22Rv1 (cell line): ENCODE results near the gene ARMCX2.

Source experiments
- H3K27ac ChIP-seq: fragments of 450-650 bp; 2 replicates; pipeline ENCODE4 v1.5.1; 2017
- ZFX ChIP-seq: fragments of 450-650 bp; IDR thresholded peaks from 2 replicates; pipeline ENCODE4 v1.6.1; 2017; ENCODE audit warnings: antibody characterized with exemption, borderline replicate concordance
- TF ChIP-seq, protein P1 (sequence below): fragments of 450-650 bp; IDR thresholded peaks from 2 replicates; pipeline ENCODE4 v1.5.1; 2017; ENCODE audit warnings: mild to moderate bottlenecking

Gene ARMCX2

DNA sequence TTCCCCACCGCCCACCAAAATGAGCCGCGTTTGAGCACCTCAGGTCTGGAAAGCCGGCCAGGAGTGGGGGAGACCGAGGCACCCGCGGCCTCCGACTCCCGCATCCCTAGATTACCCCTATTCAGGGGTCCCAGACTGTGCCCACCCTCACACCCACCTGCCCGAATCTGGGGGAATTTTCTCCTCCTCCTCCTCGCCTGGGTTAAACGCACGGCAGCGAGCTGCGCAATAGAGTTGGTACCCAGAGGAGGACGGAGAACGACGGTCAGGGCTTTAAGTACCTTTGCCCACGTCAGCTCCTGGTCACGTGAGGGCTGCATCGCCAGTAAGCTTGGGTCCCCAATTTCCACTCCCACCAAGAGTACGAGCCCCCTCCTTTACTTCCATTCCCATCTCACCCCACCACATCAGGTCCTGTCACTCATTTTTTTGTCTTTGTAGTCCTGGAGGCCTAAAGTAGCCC, at the start of gene ARMCX2:
TSS of gene ARMCX2 (minus strand) at position 250 of the 463 bp plus-strand sequence. CDS start 2,262 bp downstream, outside the sequence.
- H3K27ac ChIP-seq = no peak within 1 kb of the TSS
- TF ChIP-seq ZFX = no peak
- TF ChIP-seq, protein P1, sequence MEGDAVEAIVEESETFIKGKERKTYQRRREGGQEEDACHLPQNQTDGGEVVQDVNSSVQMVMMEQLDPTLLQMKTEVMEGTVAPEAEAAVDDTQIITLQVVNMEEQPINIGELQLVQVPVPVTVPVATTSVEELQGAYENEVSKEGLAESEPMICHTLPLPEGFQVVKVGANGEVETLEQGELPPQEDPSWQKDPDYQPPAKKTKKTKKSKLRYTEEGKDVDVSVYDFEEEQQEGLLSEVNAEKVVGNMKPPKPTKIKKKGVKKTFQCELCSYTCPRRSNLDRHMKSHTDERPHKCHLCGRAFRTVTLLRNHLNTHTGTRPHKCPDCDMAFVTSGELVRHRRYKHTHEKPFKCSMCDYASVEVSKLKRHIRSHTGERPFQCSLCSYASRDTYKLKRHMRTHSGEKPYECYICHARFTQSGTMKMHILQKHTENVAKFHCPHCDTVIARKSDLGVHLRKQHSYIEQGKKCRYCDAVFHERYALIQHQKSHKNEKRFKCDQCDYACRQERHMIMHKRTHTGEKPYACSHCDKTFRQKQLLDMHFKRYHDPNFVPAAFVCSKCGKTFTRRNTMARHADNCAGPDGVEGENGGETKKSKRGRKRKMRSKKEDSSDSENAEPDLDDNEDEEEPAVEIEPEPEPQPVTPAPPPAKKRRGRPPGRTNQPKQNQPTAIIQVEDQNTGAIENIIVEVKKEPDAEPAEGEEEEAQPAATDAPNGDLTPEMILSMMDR = no peak

DNA sequence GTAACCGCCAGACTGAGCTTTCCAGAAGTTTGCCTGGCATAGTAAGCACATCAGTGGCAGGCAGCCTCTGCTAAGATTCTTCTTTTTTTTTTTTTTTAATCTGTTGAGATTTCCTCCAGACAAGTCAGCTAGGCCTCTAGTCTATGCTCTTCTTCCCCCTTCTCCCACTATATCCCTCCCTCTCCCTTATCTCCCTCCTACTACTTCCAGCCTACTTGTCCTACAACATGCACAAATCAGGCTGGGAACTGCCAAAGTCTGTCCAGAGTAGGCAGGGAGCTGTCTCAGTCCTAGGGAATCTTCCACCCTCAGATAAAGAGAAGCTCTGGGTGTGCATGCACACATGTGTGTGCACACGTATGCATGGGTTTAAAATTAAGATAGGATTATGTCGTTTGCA, 49.7 kb upstream of the ARMCX2 start:
- TF ChIP-seq, protein P1 = no peak
- H3K27ac ChIP-seq = no peak overlapping the region

DNA sequence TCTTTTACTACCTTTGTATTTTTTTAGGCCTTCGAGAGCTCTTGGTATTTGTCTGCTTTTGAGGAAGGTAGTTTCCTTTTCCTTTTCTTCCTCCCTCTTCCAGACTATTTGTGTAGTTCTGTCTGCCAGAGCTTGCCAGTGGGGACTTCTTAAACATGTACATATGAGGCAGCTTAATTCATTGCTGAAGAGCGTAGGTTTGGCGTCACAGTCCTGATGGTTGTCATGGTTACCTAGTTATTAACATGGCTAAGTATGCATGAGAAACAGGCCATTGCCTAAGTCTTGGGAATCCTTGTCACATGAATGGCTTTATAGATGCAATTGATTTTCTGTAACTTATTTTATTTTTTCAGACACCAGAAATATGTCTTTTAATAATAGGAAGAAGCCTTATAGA, 48.5 kb upstream of the ARMCX2 start:
- H3K27ac ChIP-seq = no peak overlapping the region
- TF ChIP-seq ZFX = no peak

DNA sequence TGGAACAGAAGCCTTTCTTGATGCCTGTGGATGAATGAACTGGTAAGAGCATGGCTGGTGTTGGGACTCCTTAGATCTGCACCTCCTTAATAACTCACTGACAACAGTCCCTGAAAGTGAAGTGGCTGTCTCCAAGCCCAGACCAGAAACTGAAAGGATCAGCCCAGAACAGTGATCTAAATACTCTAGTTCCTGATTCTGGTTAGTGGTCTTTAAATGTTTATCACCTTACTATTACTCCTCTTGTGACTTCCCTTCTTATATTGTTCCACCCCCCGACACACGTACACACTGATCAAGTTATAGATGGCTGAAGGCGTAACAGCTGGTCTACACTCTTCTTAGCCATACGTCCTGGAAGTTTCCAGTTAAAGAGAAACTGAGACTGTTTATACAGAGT, 33.8 kb upstream of the ARMCX2 start:
- H3K27ac ChIP-seq = no peak overlapping the region
- TF ChIP-seq ZFX = no peak
- TF ChIP-seq, protein P1 = no peak

DNA sequence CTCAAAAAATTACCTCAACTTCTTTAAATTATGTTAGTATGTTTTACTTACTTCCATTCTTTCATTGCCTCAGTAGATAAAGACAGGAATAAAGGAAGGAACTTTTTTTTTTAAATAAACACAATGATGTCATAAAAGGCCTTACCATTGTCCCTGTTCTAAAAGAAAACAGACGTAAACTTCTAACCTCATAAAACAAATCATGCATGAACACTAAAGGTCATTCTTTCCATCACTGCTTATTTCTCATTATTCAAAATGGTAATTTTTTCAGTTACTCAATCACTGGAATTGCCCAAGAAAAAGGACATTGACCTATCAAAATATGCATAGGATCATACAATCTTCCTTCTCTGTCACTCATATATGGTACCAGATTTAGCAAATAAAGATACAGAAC, 32.2 kb upstream of the ARMCX2 start:
- TF ChIP-seq ZFX = no peak
- no peak overlapping the region for H3K27ac ChIP-seq

DNA sequence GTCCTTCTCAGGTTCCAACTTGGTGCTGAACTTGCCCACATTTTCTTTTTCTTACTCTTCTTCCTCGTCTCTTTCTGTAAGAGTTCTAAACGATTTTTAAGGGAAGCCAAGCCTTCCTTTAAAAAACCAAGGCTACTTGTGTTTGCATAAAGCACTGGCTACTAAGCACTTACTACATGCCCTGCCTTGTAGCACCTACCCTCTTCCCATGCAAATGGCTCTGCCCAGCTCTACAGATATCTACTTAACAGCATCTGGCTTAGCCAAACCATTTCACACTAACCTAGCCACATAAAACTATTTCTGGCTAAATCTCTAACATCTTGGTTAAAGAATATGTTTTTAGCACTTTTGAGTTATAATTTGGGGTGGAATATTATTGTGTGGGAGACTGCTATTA, 26.9 kb upstream of the ARMCX2 start:
- H3K27ac ChIP-seq = no peak overlapping the region
- TF ChIP-seq, protein P1 = no peak
- no peak for TF ChIP-seq ZFX

DNA sequence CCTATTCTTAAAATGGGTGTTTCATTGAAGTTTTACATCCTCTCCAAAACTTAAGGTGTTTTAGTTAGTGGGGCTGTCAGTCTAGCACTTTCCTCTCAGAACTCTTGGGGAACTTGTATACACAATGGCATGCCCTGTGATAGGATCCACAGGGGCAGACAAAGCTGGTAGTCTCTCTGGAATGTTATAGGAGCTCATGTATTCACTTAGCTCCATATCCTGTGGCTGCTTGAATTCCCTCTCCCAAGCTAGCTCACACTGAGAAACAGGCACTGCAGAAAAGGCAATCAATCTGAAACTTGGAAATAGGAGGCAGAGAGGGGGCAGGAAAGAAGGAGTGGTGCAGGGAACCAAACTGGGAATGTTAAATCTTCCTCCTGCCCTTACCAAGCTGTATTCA, 26.3 kb upstream of the ARMCX2 start:
- H3K27ac ChIP-seq = no peak overlapping the region
- no peak for TF ChIP-seq ZFX
- TF ChIP-seq, protein P1 = no peak

DNA sequence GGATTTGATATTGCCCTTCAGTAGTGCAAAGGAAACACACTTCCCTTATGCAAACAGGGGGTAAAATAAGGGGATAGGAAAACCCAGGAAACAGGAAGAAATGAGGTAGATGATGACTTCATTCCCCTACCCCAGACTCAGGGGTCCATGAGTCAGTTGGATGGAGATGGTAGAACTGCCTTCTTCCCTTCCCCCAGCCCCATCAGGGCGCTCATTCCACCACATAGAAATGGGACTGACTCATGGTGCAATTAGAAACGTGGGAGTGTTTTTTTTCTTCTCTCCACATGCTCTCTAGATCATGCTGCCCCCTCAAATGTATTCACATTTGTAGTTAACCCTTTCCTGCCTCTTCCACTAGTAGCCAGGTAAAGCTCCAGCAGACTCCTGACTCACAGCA, 23.1 kb upstream of the ARMCX2 start:
- no peak overlapping the region for H3K27ac ChIP-seq
- no peak for TF ChIP-seq ZFX
- TF ChIP-seq, protein P1 = no peak
